Measurements from ENCODE around the gene TMED3. TPM values are rescaled to one million over a fixed set of nuclear protein-coding genes. Genes with fewer than 3 reads are reported as not detected.
A peak's percentile ranks its signal among the peaks of the same experiment; 100 is the strongest.

The TMED3 gene
- total RNA-seq: 10 to 100 TPM; 32.9 to 42.4 (median 34.6) TPM

DNA sequence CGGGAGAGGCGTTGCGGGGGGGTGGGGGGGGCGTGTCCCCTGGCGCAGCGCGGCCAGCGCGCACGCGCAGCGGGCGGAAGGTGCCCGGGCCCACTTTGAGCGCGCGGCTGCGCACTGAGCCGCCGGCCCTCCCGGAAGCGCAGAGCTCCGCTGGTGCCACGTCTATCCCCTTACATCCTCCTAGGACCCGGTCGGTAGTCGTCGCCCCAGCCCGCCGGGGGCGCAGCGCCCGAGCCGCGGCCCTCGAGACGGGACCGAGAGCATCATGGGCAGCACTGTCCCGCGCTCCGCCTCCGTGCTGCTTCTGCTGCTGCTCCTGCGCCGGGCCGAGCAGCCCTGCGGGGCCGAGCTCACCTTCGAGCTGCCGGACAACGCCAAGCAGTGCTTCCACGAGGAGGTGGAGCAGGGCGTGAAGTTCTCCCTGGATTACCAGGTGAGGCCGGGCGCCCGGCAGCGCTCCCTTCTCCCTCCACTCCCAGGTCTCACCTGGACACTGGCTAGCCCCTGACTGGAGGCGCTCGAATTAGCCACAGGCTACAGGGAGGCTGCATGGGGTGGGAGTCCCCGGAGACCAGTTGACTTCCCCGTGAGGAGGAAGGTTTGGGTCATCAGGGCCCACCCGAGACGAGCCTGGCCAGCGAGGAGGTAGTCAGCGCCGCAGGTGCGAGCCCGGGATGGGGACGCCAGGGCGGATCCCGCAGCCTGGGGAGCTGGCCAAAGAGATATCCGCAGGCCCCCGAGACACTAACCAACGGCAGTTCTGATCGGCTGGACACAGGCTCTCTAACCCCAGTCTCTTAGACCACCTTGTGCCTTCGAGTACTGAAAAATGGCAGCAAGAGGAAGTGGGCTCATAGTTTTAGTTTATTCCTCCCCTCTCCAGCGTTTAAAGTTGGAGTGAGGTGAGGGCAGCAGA is at the start of gene TMED3:
Gene TMED3 (plus strand): TSS at position 128 of the 916 bp plus-strand sequence. CDS start 138 bp downstream, at position 266.
- DNase-seq (ENCODE audit: low spot score): no peak
- ATAC-seq (ENCODE audit: low FRiP score): peak; percentile 93

DNA sequence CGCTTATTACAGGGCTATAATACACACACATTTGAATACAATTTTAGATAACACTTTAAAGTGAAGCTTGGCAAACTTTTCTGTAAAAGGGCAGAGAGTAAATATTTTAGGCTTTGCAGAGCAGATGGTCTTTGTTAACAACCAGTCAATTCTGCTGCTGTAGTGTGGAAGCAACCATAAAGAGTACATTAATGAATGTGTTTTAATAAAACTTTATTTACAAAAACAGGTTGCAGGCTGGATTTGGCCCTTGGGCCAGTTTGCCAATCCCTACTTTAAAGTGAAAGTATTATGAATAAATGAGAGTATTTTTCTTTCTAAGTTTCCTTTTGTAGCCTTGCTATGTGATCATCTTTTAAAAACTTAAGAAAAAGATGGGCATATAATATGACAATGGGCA is 49.1 kb upstream of the TMED3 start:
- ATAC-seq (ENCODE audit: low FRiP score): no peak
- no peak for TF ChIP-seq CTCF (IDR thresholded peaks at IDR 0.05)
- no peak for DNase-seq (ENCODE audit: low spot score)

More for the DNA sequence above, at the start of gene TMED3:
- TF ChIP-seq CTCF (IDR thresholded peaks at IDR 0.05): no peak

GRCh38 chr15:79265167-79265566 is 45.7 kb upstream of the TMED3 start:
- DNase-seq (ENCODE audit: low spot score) (no peak), ATAC-seq (ENCODE audit: low FRiP score) (no peak)
- TF ChIP-seq CTCF (IDR thresholded peaks at IDR 0.05): no peak

- ATAC-seq (ENCODE audit: low FRiP score): no peak
- no peak for TF ChIP-seq CTCF (IDR thresholded peaks at IDR 0.05)
- DNase-seq (ENCODE audit: low spot score): no peak
Observed at GRCh38 chr15:79265987-79266579, 44.8 kb upstream of the TMED3 start.

GRCh38 chr15:79282371-79283251 is 28.3 kb upstream of the TMED3 start, which contains the start of gene ANKRD34C:
Gene ANKRD34C, plus strand, starts transcription at chr15:79282722. Its CDS starts 10,563 bp downstream, at chr15:79293285.
- ATAC-seq (ENCODE audit: low FRiP score) (no peak), DNase-seq (ENCODE audit: low spot score) (no peak)
- no peak for TF ChIP-seq CTCF (IDR thresholded peaks at IDR 0.05)

DNA sequence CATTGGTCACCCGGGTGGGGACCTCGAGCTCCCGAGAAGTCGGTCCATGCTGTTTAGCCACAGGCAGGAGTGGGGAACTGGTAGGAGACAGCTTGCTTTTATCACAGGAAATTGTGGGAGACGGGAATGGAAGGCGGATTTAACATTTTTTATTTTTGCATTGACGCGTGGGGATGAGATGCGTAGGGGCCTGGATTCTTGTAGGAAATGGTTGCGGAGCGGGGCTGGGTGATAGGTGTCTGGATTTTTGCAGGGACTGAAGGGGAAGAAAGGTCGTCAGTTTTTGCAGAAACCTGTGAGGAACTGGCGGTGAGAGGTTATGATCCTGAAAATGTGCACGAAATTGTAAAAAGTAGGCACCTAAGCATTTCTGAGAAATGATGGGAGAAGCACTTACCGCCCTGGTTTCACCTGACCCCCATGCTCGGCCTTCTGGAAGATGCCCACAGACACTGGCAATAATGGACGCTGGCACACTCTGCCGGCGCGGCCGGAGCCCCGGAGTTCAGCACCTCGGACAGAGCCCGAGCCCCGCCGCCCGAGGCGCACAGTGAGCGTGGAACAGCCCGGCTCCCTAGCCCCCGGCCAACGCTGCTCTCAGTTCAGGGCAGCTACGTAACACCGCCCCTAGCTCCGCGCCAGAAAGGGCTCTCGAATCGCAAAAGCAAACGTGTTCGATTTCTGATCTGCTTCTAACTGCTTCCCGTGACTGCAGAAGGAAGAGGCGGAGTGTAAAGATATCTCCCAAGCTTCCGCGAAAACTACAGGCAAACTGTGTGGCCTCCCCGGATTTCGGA is 27.5 kb upstream of the TMED3 start:
- DNase-seq (ENCODE audit: low spot score) (no peak), ATAC-seq (ENCODE audit: low FRiP score) (no peak)
- TF ChIP-seq CTCF (IDR thresholded peaks at IDR 0.05): no peak
